Measurements from ENCODE around the gene NLGN4X.

DNA sequence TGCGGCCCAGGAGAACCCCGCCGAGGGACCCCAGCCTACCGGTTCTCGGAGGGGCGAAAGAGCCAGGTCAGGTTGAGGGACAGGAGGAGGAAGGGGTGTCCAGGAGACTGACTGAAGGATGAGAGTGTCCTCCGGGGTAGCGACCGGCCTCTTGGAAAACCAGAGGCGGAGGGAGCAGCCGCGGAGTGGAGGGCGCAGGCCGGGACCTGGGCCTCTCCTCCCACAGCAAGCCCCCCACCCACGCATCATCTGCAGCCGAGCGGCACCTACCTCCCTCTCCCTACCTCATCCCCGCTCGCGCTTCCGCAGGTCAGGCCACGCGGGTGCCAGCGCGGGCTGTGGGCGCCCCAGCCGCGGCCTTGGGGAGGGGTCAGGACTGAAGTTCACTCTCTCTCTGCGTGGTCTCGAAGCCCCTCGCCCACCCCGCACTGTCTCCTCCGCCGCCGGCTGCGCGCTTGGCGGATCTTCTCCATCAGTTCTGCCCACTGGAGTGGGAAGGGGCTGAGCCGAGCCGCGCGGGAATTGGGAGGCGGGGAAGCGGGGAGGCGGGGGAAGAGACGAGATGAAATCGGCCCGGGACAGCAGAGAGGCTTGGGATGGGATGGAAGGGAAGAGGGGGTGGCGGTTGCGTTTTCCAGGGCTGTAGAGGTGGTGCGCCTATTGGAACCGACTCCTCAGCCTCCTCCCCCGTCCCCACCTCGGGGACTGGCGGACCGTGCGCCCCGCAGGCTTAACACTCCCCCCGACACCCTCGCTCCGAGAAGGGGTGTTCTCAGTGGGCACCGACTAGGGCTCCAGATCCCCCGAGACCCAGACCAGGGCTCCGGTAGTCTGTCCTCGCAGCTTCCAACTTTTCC, 1.8 kb downstream of the NLGN4X start:
- TF ChIP-seq POLR2A (IDR thresholded peaks at IDR 0.05; ENCODE audit: low read length) = no peak
- no peak for TF ChIP-seq ELK1 (IDR thresholded peaks at IDR 0.05; ENCODE audit: low read depth, low read length)
- no peak for TF ChIP-seq CTCF (IDR thresholded peaks at IDR 0.05)
- TF ChIP-seq RAD21 (conservative IDR thresholded peaks at IDR 0.05 in 1 of 2, IDR thresholded peaks at IDR 0.05 in 1 of 2) = no peak
- TF ChIP-seq MAX (IDR thresholded peaks at IDR 0.05) = no peak
